Esophagus muscularis mucosa (tissue), 3 donors: Measurements from ENCODE around the gene OR52B6.

Experiments
- CTCF ChIP-seq, 3 experiments: fragments of 200-600 bp in 2 of 3; fragments of 450-650 bp in 1 of 3; sonication (generic) in 2 of 3; IDR thresholded peaks; one replicate each; pipeline ENCODE4 v1.5.1; 2017 to 2019; ENCODE audit warnings: antibody characterized with exemption in 3 of 3, mild to moderate bottlenecking in 2 of 3, moderate library complexity in 1 of 3
- POLR2A ChIP-seq: fragments of 450-650 bp; IDR thresholded peaks from one replicate; pipeline ENCODE4 v1.6.1; 2017; ENCODE audit warnings: antibody characterized with exemption, moderate library complexity, mild to moderate bottlenecking, low read depth

DNA sequence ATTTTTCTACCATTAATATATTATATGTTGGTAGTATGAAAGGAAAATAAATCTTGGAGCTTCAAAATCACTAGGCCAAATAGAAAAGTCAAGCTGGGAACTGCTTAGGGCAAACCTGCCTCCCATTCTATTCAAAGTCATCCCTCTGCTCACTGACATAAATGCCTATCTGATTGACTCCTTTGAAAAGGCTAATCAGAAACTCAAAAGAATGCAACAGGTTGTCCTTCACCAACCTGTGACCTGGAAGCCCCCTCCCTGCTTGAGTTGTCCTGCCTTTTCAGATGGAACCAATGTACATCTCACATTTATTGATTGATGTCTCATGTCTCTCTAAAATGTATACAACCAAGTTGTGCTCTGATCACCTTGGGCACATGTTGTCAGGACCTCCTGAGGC, 40.9 kb downstream of the OR52B6 start:
- TF ChIP-seq CTCF (IDR thresholded peaks at IDR 0.05): no peak
- TF ChIP-seq POLR2A: no peak
